Measurements from ENCODE around the gene DNAH1.

DNAH1 gene

GRCh38 chr3:52406231-52406661 lies 90.1 kb downstream of the DNAH1 start:
- no peak for TF ChIP-seq TCF12 (IDR thresholded peaks at IDR 0.05; ENCODE audit: low read depth)
- TF ChIP-seq USF1 (IDR thresholded peaks at IDR 0.05) = no peak
- no peak for TF ChIP-seq ZBTB7A (IDR thresholded peaks at IDR 0.05; ENCODE audit: low read depth)

GRCh38 chr3:52406791-52407510 lies 90.8 kb downstream of the DNAH1 start:
- TF ChIP-seq CEBPB (IDR thresholded peaks at IDR 0.05) (no peak), YY1 (IDR thresholded peaks at IDR 0.05; ENCODE audit: low read depth) (no peak), TAF1 (IDR thresholded peaks at IDR 0.05; ENCODE audit: low read depth) (no peak), EP300 (IDR thresholded peaks at IDR 0.05; ENCODE audit: borderline replicate concordance) (no peak), MAX (IDR thresholded peaks at IDR 0.05) (no peak), USF1 (IDR thresholded peaks at IDR 0.05) (no peak)

- TF ChIP-seq MAX (IDR thresholded peaks at IDR 0.05) = no peak
- TF ChIP-seq TEAD4 (IDR thresholded peaks at IDR 0.05) = no peak
- no peak for TF ChIP-seq EGR1 (IDR thresholded peaks at IDR 0.05)
- TF ChIP-seq NFIC (IDR thresholded peaks at IDR 0.05) = peak; percentile 34; the same call in 1 of the 2 replicates
- no peak for TF ChIP-seq TCF12 (IDR thresholded peaks at IDR 0.05; ENCODE audit: low read depth)
- no peak for TF ChIP-seq YY1 (IDR thresholded peaks at IDR 0.05; ENCODE audit: low read depth)
- no peak for TF ChIP-seq ZBTB7A (IDR thresholded peaks at IDR 0.05; ENCODE audit: low read depth)
Measured at GRCh38 chr3:52407779-52408178, 91.7 kb downstream of the DNAH1 start.

GRCh38 chr3:52408466-52408865 lies 92.3 kb downstream of the DNAH1 start:
- no peak for TF ChIP-seq MAX (IDR thresholded peaks at IDR 0.05)

- TF ChIP-seq CREB1 (IDR thresholded peaks at IDR 0.05; ENCODE audit: low read depth) (no peak), TEAD4 (IDR thresholded peaks at IDR 0.05) (no peak), REST (IDR thresholded peaks at IDR 0.05; ENCODE audit: low read depth) (no peak), EGR1 (IDR thresholded peaks at IDR 0.05) (no peak), TAF1 (IDR thresholded peaks at IDR 0.05; ENCODE audit: low read depth) (no peak), NFIC (IDR thresholded peaks at IDR 0.05) (no peak), YY1 (IDR thresholded peaks at IDR 0.05; ENCODE audit: low read depth) (no peak)
Measured at GRCh38 chr3:52415800-52416199, 99.7 kb downstream of the DNAH1 start.

- no peak for TF ChIP-seq YY1 (IDR thresholded peaks at IDR 0.05; ENCODE audit: low read depth)
- no peak for TF ChIP-seq MAX (IDR thresholded peaks at IDR 0.05)
- no peak for TF ChIP-seq EGR1 (IDR thresholded peaks at IDR 0.05)
- TF ChIP-seq EP300 (IDR thresholded peaks at IDR 0.05; ENCODE audit: borderline replicate concordance) = no peak
- no peak for TF ChIP-seq ZBTB7A (IDR thresholded peaks at IDR 0.05; ENCODE audit: low read depth)
- TF ChIP-seq TAF1 (IDR thresholded peaks at IDR 0.05; ENCODE audit: low read depth) = no peak
- TF ChIP-seq REST (IDR thresholded peaks at IDR 0.05; ENCODE audit: low read depth) = no peak
- TF ChIP-seq NFIC (IDR thresholded peaks at IDR 0.05) = no peak
Measured at GRCh38 chr3:52420388-52420787, 104.3 kb downstream of the DNAH1 start.

GRCh38 chr3:52422669-52423068 lies 106.5 kb downstream of the DNAH1 start:
- TF ChIP-seq CREB1 (IDR thresholded peaks at IDR 0.05; ENCODE audit: low read depth) = no peak
- no peak for TF ChIP-seq USF1 (IDR thresholded peaks at IDR 0.05)
- TF ChIP-seq YY1 (IDR thresholded peaks at IDR 0.05; ENCODE audit: low read depth) = no peak
- TF ChIP-seq NFIC (IDR thresholded peaks at IDR 0.05) = no peak
- TF ChIP-seq RAD21 (IDR thresholded peaks at IDR 0.05; ENCODE audit: low read depth) = no peak

Measured in Ishikawa (cell line).